HG03378 (cell line): ENCODE results near the gene KDM5B.
"Not testable (repeated sequence)": the region's sequence is repeated elsewhere in the genome, so short reads cannot be mapped to it uniquely, and the experiment has no call there.

Experiments used
- ATAC-seq: cut with Tn5 transposase; IDR thresholded peaks from one replicate; pipeline ENCODE4 v1.9.1; 2021; ENCODE audit warnings: mild to moderate bottlenecking, moderate library complexity; ENCODE audit not compliant: unreplicated experiment

The KDM5B gene

GRCh38 chr1:202807926-202808757, at the start of gene KDM5B:
Gene KDM5B (minus strand): TSS chr1:202808421. CDS start chr1:202808305, 116 bp downstream.
- ATAC-seq: no peak

- ATAC-seq: no peak
Measured at GRCh38 chr1:202857136-202857610, 49.0 kb upstream of the KDM5B start.

- no peak for ATAC-seq
Measured at GRCh38 chr1:202856014-202856413, 47.8 kb upstream of the KDM5B start.

GRCh38 chr1:202854787-202855186, 46.6 kb upstream of the KDM5B start:
- ATAC-seq: no peak

GRCh38 chr1:202852163-202852904, 44.1 kb upstream of the KDM5B start:
- ATAC-seq: no peak

- no peak for ATAC-seq
Measured at GRCh38 chr1:202850593-202851362, 42.6 kb upstream of the KDM5B start.

GRCh38 chr1:202848191-202848542, 39.9 kb upstream of the KDM5B start:
- ATAC-seq: peak; percentile 64

- no peak for ATAC-seq
Measured at GRCh38 chr1:202844935-202845334, 36.7 kb upstream of the KDM5B start.

GRCh38 chr1:202844259-202844658, 36.0 kb upstream of the KDM5B start:
- no peak for ATAC-seq

- no peak for ATAC-seq
Measured at GRCh38 chr1:202843081-202843480, 34.9 kb upstream of the KDM5B start.

GRCh38 chr1:202837746-202838262, 29.6 kb upstream of the KDM5B start:
- ATAC-seq: no peak

GRCh38 chr1:202836623-202837403, 28.6 kb upstream of the KDM5B start:
- no peak for ATAC-seq

GRCh38 chr1:202835548-202836072, 27.4 kb upstream of the KDM5B start:
- no peak for ATAC-seq

- ATAC-seq: no peak
Measured at GRCh38 chr1:202834771-202835547, 26.7 kb upstream of the KDM5B start.

GRCh38 chr1:202831906-202832305, 23.7 kb upstream of the KDM5B start:
- no peak for ATAC-seq

GRCh38 chr1:202829223-202829622, 21.0 kb upstream of the KDM5B start:
- ATAC-seq: not testable (repeated sequence)

GRCh38 chr1:202825748-202826147, 17.5 kb upstream of the KDM5B start:
- ATAC-seq: no peak

- no peak for ATAC-seq
Measured at GRCh38 chr1:202821467-202821866, 13.2 kb upstream of the KDM5B start.

GRCh38 chr1:202818819-202819218, 10.6 kb upstream of the KDM5B start:
- ATAC-seq: no peak
